ENCODE data around the gene HSD3B7.

The HSD3B7 gene

DNA sequence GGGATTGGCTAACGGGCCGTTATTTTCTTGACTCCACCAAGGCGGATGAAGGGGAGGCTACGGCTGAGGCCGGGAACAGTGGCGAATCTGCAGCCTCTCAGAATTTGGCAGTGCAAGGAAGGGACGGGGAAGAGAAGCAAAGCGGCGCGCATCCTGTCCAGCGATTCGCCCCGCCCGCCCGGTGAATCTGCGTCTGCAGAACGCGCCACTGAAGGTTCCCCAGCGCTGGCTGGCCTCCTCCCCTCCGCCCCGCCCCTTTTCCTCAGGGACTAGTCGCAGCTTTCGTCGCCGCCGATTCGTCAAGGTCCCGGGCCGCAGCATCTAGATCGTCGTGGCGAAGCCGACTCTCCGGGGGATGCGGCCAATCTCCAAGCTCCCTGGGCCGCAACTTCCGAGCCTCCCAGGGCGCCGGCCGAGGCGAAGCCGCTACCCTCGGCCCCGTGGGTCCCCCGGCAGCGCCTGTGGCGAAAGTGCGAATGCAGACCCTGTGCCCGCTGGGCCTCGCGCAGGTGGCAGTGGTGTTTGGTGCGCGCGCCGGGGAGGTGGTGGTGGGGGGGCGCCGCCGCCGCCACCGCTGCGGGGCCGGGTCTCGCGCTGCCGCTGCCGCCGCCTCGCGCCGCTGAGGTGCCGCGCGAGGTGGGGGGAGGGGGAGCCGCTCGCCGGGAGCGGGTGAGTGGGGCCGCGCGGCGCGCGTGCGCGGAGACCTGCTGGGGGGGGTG is 27.4 kb upstream of the HSD3B7 start, which contains the start of gene SETD1A:
TSS of gene SETD1A (plus strand) at position 299 of the 719 bp plus-strand sequence. CDS start 978 bp downstream, outside the sequence.
- DNase-seq: peak; percentile 97

DNA sequence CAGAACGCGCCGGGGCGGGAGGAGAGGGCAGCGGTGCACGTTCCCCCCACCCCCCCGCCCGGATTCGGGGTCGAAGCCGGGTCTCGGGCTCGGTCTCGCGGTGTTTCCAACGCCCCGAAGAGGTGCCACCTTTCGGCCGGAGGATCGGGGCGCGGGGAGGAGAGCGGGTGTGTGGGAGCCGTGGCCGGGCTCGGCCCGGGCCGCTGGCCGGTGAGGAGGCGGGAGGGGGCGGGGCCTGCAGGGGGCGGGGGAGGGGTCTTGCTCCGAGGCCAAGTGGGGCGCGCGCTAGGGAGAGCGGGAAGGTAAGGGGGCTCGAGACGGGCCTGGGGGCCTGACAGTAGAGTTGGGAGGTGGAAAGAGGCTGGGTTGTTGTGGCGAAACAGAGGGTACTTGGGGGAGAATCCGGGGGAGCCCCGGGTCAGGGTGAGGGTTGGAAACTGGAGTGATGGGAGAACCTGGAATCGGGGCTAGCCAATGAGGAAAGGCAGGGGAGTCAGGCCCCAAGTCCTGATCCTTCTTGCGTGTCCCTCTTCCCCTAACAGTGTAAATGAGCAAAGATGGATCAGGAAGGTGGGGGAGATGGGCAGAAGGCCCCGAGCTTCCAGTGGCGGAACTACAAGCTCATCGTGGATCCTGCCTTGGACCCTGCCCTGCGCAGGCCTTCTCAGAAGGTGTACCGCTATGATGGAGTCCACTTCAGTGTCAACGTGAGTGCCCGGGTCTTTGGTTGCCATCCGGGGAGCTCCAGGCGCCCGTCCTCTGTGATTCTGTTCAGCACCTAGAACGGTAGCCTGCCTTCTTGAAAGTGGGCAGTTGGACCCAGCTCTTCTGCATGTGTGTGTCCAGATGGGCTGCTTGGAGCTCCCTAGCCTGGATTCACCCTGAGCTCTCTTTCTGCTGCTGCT is 26.6 kb upstream of the HSD3B7 start:
- DNase-seq: no peak

DNA sequence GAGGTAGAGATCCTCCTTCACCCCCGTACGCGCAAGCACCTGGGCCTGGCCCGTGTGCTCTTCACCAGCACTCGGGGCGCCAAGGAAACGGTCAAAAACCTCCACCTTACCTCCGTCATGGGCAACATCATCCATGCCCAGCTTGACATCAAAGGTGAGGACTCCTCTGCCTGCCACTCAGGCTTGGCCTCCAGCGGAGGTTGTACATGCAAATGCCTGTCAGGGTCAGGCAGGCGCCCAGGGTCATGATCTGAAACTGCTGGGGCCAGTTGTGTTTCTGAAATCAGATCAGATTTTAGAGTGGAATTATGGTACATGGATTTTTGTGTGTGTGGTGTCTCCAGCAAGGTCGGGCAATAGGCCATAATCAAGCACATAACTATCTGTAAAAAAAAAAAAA is 23.6 kb upstream of the HSD3B7 start:
- DNase-seq: no peak

DNA sequence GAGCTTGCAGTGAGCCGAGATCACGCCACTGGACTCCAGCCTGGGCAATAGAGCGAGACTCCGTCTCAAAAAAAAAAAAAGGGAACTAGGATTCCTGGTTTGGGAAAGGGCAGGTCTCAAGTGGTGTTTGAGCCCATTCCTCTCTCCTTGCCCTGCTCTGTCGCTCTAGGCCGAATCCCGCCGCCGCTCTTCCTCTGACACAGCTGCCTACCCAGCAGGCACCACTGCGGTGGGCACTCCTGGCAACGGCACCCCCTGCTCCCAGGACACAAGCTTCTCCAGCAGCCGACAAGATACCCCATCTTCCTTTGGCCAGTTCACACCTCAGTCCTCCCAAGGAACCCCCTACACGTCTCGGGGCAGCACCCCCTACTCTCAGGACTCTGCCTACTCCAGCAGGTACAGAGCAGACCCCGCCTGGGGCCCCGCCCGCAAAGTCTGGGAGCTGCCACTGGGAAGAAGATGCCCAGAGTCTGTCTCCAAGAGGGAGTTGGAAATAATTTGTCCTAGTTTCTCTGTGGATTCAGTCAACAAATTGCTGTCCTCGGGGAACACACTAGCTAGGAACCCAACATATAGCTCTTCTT is 21.0 kb upstream of the HSD3B7 start:
- no peak for DNase-seq

DNA sequence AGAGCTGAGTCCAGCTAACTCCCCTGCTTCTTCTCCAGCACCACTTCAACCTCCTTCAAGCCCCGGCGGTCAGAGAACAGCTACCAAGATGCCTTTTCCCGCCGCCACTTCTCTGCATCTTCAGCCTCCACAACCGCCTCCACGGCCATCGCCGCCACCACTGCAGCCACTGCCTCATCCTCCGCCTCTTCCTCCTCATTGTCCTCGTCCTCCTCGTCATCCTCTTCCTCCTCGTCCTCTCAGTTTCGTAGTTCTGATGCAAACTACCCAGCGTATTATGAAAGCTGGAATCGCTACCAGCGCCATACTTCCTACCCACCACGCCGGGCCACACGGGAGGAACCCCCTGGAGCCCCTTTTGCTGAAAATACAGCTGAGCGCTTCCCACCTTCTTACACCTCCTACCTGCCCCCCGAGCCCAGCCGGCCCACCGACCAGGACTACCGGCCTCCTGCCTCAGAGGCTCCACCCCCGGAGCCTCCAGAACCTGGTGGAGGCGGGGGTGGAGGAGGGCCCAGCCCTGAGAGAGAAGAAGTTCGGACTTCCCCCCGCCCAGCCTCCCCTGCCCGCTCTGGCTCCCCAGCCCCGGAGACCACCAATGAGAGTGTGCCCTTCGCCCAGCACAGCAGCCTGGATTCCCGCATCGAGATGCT is 20.3 kb upstream of the HSD3B7 start:
- DNase-seq: no peak

DNA sequence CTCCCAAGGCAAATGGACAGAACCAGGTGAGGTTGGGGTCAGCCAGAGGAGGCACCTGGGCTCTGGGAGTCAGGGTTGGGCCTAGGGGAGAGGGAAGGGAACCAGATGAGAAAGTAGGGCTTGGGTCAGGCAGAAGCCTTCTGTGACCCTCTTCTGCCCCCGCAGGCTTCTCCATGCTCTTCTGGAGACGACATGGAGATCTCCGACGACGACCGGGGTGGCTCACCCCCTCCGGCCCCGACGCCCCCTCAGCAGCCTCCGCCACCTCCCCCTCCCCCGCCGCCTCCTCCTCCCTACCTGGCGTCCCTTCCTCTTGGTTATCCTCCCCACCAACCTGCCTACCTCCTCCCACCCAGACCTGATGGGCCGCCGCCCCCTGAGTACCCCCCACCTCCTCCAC is 19.6 kb upstream of the HSD3B7 start:
- DNase-seq: no peak

DNA sequence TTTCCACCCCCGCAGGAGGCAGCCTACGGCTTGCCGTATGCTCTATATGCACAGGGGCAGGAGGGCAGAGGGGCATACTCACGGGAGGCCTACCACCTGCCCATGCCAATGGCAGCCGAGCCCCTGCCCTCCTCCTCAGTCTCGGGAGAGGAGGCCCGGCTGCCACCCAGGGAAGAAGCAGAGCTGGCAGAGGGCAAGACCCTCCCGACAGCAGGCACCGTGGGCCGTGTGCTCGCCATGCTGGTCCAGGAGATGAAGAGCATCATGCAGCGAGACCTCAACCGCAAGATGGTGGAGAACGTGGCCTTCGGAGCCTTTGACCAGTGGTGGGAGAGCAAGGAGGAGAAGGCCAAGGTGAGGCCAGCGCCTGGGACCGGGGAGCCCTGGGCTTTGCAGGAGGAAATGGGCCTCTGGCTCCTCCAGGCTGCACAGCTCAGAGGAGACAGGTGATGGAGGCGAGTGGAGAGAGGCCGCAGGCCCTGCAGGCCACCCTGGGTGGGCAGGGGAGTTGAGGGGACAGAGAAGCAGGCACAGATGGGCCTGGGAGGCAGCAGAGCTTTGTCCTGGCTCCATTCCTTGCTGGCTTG is 18.9 kb upstream of the HSD3B7 start:
- no peak for DNase-seq

DNA sequence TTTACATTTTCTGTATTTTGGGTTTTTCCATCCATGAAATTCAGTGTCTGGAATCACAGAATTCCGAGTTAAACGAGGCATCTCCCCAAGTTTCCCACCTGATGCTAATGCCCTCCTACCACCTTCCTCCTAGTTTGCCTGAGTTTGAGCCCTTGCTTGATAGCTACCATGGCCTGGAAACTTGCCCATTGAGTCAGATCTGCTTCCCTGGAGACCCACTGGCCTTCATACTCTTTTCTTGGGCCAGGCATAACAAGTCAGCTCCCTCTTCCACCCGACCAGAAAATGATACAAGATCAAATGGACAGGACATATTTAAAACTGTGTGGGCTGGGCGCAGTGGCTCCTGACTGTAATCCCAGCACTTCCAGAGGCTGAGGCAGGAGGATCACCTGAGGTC is 17.2 kb upstream of the HSD3B7 start:
- DNase-seq: no peak

DNA sequence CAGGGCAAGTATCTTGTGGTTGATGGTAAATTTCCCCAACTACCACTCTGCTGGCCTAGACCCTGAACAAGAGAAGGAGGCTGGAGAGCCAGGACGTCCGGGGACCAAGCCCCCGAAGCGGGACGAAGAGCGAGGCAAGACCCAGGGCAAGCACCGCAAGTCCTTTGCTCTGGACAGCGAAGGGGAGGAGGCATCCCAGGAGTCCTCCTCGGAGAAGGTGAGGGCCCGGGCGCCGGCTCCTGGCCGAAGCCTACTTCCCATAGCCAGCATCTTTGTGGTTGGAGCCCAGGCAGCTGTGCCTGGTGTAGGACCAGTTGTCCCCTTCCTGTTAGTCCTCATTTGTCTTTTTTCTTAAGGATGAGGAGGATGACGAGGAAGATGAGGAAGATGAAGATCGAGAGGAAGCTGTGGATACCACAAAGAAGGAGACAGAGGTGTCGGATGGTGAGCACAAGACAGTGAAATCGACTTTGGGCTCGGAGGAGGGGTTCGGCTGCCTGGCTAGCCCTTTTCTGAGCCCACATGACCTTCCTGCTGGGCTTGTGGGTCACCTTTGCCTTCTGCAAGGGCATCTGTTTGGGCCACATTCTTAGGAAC is 15.7 kb upstream of the HSD3B7 start:
- DNase-seq: no peak

DNA sequence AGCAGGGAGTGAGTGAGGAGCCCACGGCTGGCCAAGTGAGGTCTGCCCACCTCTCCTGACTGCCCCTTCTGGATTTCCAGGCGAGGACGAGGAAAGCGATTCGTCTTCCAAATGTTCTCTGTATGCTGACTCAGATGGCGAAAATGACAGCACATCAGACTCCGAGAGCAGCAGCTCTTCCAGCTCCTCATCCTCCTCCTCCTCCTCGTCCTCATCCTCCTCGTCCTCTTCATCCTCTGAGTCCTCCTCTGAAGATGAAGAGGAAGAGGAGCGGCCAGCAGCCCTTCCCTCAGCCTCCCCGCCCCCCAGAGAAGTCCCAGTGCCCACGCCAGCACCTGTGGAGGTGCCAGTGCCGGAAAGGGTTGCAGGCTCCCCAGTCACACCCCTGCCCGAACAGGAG is 13.7 kb upstream of the HSD3B7 start:
- DNase-seq: no peak

DNA sequence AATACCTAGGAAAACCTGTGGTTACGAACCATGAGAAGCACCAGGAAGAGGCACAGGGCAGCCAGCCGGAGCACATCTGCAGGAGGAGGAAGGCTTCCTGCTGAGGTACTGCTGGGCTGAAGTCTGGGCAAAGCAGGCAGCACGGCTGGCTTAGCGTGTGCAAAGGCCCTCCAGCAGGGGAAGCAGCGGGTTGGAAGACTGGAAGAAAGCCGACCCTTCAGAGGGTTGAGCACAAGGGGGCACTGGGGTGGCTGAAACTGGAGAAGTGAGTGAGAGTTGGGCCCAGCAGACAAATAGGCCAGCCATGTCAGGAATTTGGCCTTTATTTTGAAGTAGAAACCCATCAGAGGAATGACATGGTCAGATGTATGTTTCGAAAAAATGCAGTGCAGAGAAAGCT is 12.1 kb upstream of the HSD3B7 start:
- DNase-seq: no peak

DNA sequence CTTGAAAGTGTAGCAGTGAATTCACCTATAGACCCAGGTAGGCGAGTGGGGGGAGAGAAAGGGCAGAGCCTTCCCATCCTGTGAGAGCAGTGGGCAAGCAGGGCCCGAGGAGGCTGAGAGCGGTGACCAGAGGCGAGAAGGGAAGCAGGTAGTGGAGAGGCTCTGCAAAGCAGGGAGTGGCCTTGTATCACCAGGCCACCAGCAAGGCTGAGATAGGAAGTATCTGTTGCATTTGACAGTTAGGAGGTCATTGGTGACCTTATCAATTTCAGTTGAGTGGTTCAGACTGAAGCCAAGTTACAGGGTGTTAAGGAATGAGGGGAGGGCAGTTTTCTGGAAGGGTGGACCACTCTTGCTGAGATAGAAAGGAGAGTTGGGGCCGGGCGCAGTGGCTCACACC is 10.7 kb upstream of the HSD3B7 start:
- no peak for DNase-seq

DNA sequence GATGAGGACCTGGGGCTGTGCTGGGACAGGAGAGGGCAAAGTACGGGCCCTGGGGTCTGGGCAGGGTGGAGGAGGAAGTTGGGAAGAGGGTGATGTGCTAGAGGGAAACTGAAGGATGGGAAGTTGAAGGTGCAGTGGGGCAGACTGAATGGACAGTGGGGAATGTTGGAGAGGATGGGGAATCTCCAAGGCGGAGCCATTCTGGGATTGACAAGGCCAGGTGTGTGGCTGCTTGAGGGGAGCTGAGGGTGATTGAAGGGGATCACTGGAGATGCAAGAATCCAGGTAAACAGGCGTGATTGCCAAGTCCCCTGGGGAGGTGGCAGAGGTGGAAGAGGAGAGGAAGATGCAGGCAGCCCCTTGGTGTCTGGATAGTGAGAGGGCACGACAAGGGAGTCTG is 8.5 kb upstream of the HSD3B7 start:
- no peak for DNase-seq

DNA sequence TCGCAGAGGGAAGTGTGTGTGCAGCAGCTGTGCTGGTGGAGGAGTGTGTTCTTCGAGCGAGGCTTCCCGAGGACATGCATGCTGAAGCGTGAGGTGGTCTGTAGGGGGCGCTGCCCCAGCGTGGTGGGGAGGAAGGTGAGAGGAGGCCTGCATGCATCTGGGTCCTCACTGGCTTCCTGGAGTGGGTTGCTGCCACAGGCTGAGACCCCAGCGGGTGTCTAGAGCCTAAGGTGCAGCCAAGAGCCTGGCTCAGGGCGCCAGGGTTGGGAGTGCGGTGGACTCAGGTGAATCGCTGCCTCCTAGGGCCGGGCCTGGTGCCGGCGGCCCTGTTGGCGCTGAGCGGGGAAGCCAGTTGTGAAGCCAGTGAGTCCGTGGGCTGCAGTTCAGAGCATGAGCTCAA is 7.5 kb upstream of the HSD3B7 start:
- peak; percentile 27 for DNase-seq

DNA sequence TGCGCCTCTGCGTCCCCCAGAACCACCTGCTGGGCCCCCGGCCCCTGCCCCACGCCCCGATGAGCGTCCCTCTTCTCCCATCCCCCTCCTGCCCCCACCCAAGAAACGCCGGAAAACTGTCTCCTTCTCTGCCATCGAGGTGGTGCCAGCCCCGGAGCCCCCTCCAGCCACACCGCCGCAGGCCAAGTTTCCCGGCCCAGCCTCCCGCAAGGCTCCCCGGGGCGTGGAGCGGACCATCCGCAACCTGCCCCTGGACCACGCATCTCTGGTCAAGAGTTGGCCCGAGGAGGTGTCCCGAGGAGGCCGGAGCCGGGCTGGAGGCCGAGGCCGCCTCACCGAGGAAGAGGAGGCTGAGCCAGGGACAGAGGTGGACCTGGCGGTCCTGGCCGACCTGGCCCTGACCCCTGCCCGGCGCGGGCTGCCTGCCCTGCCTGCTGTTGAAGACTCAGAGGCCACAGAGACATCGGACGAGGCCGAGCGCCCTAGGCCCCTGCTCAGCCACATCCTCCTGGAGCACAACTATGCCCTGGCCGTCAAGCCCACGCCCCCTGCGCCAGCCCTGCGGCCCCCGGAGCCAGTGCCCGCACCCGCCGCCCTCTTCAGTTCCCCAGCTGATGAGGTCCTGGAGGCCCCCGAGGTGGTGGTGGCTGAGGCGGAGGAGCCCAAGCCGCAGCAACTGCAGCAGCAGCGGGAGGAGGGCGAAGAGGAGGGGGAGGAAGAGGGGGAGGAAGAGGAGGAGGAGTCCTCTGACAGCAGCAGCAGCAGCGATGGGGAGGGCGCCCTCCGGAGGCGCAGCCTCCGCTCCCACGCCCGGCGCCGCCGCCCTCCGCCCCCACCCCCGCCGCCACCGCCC is 5.6 kb upstream of the HSD3B7 start:
- no peak for DNase-seq

DNA sequence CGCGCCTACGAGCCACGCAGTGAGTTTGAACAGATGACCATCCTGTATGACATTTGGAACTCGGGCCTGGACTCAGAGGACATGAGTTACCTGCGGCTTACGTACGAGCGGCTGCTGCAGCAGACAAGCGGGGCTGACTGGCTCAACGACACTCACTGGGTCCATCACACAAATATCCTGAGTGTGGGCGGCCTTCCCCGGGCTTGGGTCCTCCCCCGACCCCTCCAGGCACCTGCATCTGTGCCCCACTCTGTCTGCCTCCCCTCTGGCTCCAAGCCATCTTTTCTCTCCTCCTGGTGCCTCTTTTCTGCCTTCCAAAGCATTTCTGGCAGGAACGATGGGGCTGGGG is 5.0 kb upstream of the HSD3B7 start:
- no peak for DNase-seq

DNA sequence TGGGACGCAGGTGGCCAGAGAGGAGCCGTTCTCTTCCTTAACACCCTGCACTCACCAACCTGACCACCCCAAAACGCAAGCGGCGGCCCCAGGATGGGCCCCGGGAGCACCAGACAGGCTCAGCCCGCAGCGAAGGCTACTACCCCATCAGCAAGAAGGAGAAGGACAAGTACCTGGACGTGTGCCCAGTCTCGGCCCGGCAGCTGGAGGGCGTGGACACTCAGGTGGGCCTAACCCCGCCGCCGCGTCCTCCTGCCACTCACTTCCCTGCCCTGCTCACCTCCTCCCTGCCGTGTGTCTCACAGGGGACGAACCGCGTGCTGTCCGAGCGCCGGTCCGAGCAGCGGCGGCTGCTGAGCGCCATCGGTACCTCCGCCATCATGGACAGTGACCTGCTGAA is 4.6 kb upstream of the HSD3B7 start:
- no peak for DNase-seq

DNA sequence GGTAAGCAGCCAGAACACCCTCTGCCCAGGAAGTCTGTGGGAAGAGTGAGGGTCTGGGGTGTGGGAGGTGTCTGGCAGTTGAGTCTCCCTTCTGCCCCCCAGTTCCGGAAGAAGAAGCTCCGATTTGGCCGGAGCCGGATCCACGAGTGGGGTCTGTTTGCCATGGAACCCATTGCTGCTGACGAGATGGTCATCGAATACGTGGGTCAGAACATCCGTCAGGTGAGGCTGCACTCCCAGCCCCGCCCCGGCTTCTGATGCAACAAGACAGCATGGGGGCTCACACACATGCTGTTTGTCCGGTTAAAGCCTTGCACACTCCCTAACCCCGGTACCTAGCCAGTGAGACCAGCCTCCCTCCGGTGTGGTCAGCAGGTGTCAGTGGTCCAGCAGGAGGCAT is 4.0 kb upstream of the HSD3B7 start:
- no peak for DNase-seq

DNA sequence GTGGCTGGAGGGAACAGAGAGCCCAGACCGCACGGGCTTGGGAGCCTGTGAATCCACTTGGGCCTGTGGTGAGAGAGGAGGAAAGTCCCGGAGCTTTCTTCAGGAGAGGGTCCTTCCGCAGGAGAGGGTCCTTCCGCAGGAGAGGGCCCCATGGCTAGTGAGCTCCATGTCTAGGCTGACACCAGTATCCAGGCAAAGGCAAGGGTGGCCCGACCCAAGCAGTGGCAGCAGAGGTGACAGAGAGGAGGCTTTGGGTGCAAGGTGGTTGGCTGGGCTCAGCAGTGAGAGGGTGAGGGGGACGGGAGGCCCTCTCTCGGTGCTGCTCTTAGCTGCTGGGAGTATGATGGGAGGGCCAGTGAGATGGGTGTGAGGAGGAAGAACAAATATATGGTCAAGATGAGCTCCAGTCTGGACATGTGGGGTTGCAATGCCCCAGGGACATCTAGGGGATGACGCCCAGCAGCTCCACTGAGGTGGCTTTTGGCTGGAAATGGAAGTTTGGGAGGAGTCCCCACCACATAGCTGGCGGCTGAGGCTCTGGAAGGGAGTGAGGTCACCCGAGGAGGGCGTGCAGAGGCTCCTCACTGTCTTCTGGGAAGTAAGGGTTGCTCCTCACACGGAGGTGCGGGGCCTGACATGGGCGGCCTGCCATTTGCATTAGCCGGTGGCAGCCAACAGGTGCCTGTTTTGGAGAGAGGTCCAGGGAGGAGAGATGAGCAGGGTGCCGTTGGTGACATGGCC is 2.3 kb upstream of the HSD3B7 start:
- DNase-seq: no peak

DNA sequence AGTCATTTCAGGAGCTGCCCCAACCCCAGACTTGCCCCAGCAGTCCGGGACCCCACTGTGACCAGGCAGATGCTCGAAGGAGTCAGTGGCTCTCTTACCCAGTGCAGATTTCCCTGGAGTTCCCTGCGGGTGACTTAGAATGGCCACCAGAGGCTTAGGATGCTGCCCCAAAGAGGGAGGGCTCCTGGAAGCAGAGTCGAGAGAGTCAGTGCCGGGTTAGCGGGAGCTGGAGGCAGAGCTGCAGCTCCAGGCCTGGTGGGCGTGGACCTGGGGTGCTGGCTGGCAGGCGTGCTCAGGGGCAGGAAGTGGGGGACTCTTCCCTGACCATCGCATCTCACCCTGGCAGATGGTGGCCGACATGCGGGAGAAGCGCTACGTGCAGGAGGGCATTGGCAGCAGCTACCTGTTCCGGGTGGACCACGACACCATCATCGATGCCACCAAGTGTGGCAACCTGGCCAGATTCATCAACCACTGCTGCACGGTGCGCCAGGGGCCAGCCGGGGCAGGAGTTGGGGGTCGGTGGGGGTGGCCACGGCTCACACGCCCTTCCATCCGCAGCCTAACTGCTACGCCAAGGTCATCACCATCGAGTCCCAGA is 1.6 kb upstream of the HSD3B7 start:
- DNase-seq: no peak

All from activated naive CD4-positive, alpha-beta T cell treated with anti-CD3 and anti-CD28 coated beads, Interleukin-2, amount 50 U/mL, for 16 hours (primary cell).